Omental fat pad (tissue), 4 donors: ENCODE results near the gene ANXA6. TPM values are rescaled to one million over a fixed set of nuclear protein-coding genes. Genes with fewer than 3 reads are reported as not detected.

ENCODE experiments used
- ATAC-seq: fragments of 150-250 bp; one replicate; pipeline ENCODE4 v1.9.1; 2016; ENCODE audit warnings: mild to moderate bottlenecking, moderate library complexity; ENCODE audit not compliant: low FRiP score
- DNase-seq: peaks from one replicate; pipeline ENCODE4 v3.0.0-alpha.2; 2019; ENCODE audit warnings: low spot score
- CTCF ChIP-seq, 3 donors: fragments of 450-650 bp; IDR thresholded peaks; one replicate each; pipeline ENCODE4 v1.5.1; 2016 to 2017; ENCODE audit warnings: antibody characterized with exemption in 3 of 3, mild to moderate bottlenecking in 3 of 3, moderate library complexity in 2 of 3
- total RNA-seq, 4 donors: library from RNA; depleted of rRNA; stranded (reverse); fragments of >200 nt; gene quantifications; one replicate each; pipeline ENCODE4 v1.1.0, GENCODE V29; 2016

The ANXA6 gene
- total RNA-seq, 4 donors from 2014 or later = 216 to 505 (median 379) TPM

GRCh38 chr5:151139015-151139414, 18.6 kb downstream of the ANXA6 start:
- no peak for ATAC-seq
- no peak for TF ChIP-seq CTCF (IDR thresholded peaks at IDR 0.05)
- no peak for DNase-seq

- ATAC-seq (no peak), DNase-seq (no peak)
- no peak for TF ChIP-seq CTCF (IDR thresholded peaks at IDR 0.05)
These were observed 19.5 kb downstream of the ANXA6 start for GRCh38 chr5:151138114-151138513.

DNA sequence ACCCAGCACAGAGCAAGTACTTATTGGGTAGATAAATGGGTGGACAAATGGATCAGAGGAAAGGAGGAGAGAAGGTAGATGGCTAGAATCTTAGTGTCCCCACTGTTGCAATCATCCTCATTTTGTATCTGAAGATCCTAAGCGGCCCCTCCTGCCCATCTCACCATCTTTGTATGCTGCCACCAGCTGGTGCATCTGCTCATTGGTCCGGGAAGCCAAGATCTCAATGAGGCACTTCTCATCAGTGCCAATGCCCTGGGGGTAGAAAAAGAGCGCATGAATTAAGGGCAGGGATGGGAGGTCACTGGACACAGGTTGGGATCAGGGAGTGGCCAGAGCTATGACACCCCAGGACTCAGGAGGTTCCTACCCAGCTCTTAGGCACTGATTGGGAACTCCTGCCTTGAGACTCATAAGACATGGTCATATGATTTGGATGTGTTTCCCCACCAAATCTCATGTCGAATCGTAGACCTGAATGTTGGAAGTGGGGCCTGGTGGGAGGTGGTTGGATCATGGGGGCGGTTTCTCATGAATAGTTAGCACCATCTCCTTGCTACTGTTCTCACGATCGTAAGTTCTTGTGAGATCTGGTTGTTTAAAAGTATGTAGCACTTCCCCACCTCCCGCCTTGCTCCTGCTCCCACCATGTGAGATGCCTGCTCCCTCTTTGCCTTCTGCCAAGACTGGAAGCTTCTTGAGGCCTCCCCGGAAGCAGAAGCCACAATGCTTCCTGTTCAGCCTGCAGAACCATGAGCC, 20.3 kb downstream of the ANXA6 start:
- no peak for DNase-seq
- ATAC-seq = no peak
- TF ChIP-seq CTCF (IDR thresholded peaks at IDR 0.05) = no peak

- ATAC-seq (no peak), DNase-seq (no peak)
- no peak for TF ChIP-seq CTCF (IDR thresholded peaks at IDR 0.05)
These were observed 23.4 kb downstream of the ANXA6 start for GRCh38 chr5:151134228-151134627.

GRCh38 chr5:151132963-151133362, 24.6 kb downstream of the ANXA6 start:
- ATAC-seq = no peak
- TF ChIP-seq CTCF (IDR thresholded peaks at IDR 0.05) = no peak
- DNase-seq = no peak

- DNase-seq = no peak
- no peak for TF ChIP-seq CTCF (IDR thresholded peaks at IDR 0.05)
These were observed 26.4 kb downstream of the ANXA6 start for GRCh38 chr5:151130922-151131891.

More at GRCh38 chr5:151130922-151131891, 26.4 kb downstream of the ANXA6 start:
- ATAC-seq = no peak
